Measurements from ENCODE around the gene SPACA4. TPM values are rescaled to one million over a fixed set of nuclear protein-coding genes. Genes with fewer than 3 reads are reported as not detected.
"Not testable (repeated sequence)": the region's sequence is repeated elsewhere in the genome, so short reads cannot be mapped to it uniquely, and the experiment has no call there.

SPACA4 gene
- not detected for total RNA-seq

GRCh38 chr19:48606463-48607358, at the start of gene SPACA4:
Gene SPACA4, plus strand, starts transcription at chr19:48606742. Its CDS starts 237 bp downstream, at chr19:48606979.
- Mint-ChIP-seq H3K36me3 (no peaks in the 10 kb centered on the region), H3K9me3 (no peaks in the 10 kb centered on the region), H3K27ac (peak within 1 kb of the TSS in 1 of 2 donors; percentile 36)
- ATAC-seq: no peak
- DNase-seq (ENCODE audit: low spot score in 2 of 2): no peak

GRCh38 chr19:48556825-48557224, 49.7 kb upstream of the SPACA4 start:
- no peak for DNase-seq (ENCODE audit: low spot score in 2 of 2)
- Mint-ChIP-seq H3K9me3 (no peaks in the 10 kb centered on the region), H3K36me3 (no peaks in the 10 kb centered on the region), H3K27ac (no peak overlapping the region)
- ATAC-seq: no peak

GRCh38 chr19:48558018-48558684, 48.4 kb upstream of the SPACA4 start:
- Mint-ChIP-seq H3K9me3 (no peaks in the 10 kb centered on the region), H3K27ac (no peak overlapping the region), H3K36me3 (no peaks in the 10 kb centered on the region)
- DNase-seq (ENCODE audit: low spot score in 2 of 2) (no peak), ATAC-seq (peak in 1 of 2 donors; percentile 16)

GRCh38 chr19:48560095-48560530, 46.4 kb upstream of the SPACA4 start:
- H3K9me3 Mint-ChIP-seq: no peaks in the 10 kb centered on the region
- DNase-seq (ENCODE audit: low spot score in 2 of 2): no peak
- no peaks in the 10 kb centered on the region for H3K36me3 Mint-ChIP-seq
- H3K27ac Mint-ChIP-seq: no peak overlapping the region
- ATAC-seq: no peak

DNA sequence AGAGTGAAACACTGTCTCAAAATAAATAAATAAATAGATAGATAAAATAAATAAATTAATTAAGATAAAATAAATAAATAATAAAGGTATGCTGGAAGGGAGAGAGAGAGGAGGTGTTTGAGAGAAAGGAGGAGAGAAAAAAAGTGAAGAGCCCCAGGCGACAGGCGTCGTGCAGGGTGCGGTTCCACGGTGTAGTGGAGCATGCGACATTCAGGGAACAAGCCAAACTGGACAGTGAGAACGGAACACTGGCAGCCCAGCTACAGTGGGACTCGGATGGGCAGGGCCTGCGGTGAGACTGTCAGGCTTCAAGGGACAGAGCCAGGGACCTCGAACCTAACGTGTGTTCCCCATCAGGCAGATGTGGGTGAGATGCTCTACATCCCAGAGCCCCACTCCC, 45.1 kb upstream of the SPACA4 start:
- no peak for ATAC-seq
- H3K27ac Mint-ChIP-seq: no peak overlapping the region
- no peaks in the 10 kb centered on the region for H3K9me3 Mint-ChIP-seq
- no peaks in the 10 kb centered on the region for H3K36me3 Mint-ChIP-seq
- DNase-seq (ENCODE audit: low spot score in 2 of 2): no peak

GRCh38 chr19:48565090-48565489, 41.5 kb upstream of the SPACA4 start:
- ATAC-seq (no peak), DNase-seq (ENCODE audit: low spot score in 2 of 2) (no peak)
- Mint-ChIP-seq H3K36me3 (no peaks in the 10 kb centered on the region), H3K9me3 (no peaks in the 10 kb centered on the region), H3K27ac (peak overlapping the region in 1 of 2 donors; percentile 44)

DNA sequence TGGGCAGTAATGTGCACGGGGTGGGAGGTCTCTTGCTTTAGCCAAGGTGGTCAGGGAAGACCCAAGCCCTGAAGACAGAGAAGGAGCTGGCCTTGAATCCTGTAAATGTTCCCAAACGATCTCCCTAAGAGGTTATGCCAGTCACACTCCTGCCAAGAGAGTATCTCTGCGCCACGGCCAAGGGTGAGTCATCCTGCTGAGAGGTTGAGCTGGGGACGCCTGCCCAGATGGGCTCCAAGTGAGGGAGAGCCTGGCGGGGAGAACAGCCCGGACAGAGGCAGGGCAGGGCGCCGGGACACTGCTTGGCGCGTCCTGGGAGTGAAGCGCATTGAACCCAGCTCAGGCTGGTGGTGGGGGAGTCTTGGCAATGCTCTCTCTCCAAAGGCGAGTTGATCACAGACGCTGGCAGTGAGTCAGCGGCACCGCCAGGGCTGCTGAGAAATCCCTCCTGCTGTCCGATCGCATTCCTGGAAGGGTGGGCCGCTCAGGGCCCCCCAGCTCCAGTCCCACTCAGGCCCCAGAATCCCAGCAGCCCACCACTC, 38.1 kb upstream of the SPACA4 start:
- H3K36me3 Mint-ChIP-seq: no peaks in the 10 kb centered on the region
- no peaks in the 10 kb centered on the region for H3K9me3 Mint-ChIP-seq
- ATAC-seq: no peak
- H3K27ac Mint-ChIP-seq: no peak overlapping the region
- no peak for DNase-seq (ENCODE audit: low spot score in 2 of 2)

DNA sequence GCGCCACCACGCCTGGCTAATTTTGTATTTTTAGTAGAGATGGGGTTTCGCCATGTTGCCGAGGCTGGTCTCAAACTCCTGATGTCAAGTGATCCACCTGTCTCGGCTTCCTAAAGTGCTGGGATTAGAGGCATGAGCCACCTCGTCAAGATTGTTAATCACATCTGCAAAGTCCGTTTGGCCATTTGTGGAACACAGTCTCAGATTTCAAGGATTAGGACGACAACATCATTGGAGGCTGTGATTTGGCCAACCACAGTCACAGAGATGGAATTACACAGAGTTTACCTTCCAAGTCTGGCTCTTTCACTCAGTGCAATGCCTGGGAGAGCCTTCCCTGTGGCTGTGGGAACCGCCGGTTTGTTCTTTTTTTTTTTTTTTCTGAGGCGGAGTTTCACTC, 36.7 kb upstream of the SPACA4 start:
- H3K9me3 Mint-ChIP-seq: no peaks in the 10 kb centered on the region
- ATAC-seq (no peak), DNase-seq (ENCODE audit: low spot score in 2 of 2) (no peak)
- H3K27ac Mint-ChIP-seq: no peak overlapping the region
- no peaks in the 10 kb centered on the region for H3K36me3 Mint-ChIP-seq

DNA sequence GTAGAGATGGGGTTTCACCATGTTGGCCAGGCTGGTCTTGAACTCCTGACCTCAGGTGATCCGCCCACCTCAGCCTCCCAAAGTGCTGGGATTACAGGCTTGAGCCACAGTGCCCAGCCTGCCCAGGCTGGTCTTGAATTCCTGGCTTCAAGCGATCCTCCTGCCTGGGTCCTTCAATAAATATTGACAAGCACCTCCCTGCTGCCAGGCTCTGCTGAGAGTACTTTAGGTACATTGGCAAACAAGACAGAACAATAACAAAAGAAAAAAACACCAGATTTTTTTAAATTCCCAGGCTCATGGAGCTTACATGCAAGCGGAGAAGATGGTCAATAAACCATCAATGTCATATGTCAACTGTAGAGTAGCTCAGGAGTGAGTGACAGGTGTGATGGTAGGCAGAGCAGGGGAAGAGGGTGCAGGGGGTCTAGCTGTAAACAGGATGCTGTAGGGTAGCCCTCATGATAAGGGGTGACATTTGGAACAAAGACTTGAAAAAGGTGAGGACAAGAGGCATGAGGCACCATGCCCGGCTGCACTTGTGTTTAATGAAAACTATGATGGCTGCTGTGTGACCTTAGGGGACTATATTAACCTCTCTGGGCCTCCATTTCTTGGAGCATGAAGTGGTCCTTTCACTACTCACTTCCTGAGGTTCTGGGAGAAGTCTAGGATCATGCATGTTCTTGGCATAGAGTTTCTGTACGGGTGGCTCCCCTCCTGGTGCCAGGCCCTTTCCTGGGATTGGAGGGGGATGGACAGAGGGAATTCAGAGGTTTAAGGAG, 35.0 kb upstream of the SPACA4 start:
- no peak for ATAC-seq
- no peak for DNase-seq (ENCODE audit: low spot score in 2 of 2)
- H3K9me3 Mint-ChIP-seq: no peaks in the 10 kb centered on the region
- no peaks in the 10 kb centered on the region for H3K36me3 Mint-ChIP-seq
- peak overlapping the region in 1 of 2 donors; percentile 11 for H3K27ac Mint-ChIP-seq

- no peaks in the 10 kb centered on the region for H3K36me3 Mint-ChIP-seq
- H3K27ac Mint-ChIP-seq: no peak overlapping the region
- DNase-seq (ENCODE audit: low spot score in 2 of 2): no peak
- ATAC-seq: no peak
- H3K9me3 Mint-ChIP-seq: no peaks in the 10 kb centered on the region
Observed at GRCh38 chr19:48573163-48573505, 33.4 kb upstream of the SPACA4 start.

GRCh38 chr19:48575931-48576622, 30.5 kb upstream of the SPACA4 start:
- H3K36me3 Mint-ChIP-seq: no peaks in the 10 kb centered on the region
- H3K27ac Mint-ChIP-seq: peak overlapping the region in 1 of 2 donors; percentile 72
- ATAC-seq (no peak), DNase-seq (ENCODE audit: low spot score in 2 of 2) (no peak)
- no peaks in the 10 kb centered on the region for H3K9me3 Mint-ChIP-seq

DNA sequence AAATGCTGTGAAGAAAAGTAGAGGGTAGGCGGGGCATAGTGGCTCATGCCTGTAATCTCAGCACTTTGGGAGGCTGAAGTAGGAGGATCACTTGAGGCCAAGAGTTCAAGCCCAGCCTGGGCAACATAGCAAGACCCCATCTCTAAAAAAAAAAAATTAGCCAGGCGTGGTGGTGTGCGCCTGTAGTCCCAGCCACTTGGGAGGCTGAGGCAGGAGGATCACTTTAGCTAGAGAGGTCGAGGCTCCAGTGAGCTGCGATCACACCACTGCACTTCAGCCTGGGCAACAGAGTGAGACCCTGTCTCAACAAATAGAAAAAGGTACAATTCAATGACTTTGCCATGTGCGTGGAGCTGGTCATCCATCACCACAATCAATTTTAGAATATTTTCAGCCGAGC, 28.6 kb upstream of the SPACA4 start:
- not testable (repeated sequence) for H3K36me3 Mint-ChIP-seq; H3K9me3 Mint-ChIP-seq; DNase-seq (ENCODE audit: low spot score in 2 of 2); ATAC-seq; H3K27ac Mint-ChIP-seq

DNA sequence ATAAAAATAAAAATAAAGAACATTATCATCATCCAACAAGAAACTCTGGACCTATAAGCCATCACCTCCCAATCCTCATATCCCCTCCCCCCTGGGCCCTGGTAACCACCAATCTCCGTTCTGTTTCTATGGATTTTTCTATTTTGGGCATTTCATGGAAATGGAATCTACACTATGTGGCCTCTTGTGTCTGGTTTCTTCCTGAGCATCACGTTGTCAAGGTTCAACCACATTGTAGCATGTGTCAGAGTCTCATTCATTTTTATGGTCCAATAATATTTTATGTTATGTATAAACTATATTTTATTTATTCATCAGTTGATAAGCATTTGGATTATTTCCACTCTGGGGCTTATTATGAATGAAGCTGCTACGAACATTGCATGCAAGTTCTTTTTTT, 27.7 kb upstream of the SPACA4 start:
- Mint-ChIP-seq H3K27ac (no peak overlapping the region), H3K36me3 (no peaks in the 10 kb centered on the region), H3K9me3 (no peaks in the 10 kb centered on the region)
- ATAC-seq: no peak
- DNase-seq (ENCODE audit: low spot score in 2 of 2): no peak

DNA sequence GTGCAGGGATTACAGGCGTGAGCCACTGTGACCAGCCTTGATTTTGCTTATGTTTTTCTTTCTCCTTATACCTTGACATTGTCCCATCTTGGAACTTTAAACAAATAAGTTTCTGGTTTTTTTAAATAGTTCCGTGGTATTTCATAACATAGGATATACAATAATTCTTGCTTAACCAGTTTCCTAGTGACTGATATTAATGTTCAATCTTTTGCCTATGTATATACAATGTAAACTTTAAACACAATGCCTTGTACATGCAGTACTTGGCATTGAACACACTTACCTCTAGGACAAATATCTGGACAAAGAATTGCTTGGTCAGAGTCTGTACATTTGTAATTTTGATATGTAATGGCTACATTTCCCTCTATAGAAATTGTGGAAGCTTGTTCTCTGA, 24.4 kb upstream of the SPACA4 start:
- no peak for DNase-seq (ENCODE audit: low spot score in 2 of 2)
- H3K36me3 Mint-ChIP-seq: no peaks in the 10 kb centered on the region
- no peak for ATAC-seq
- H3K9me3 Mint-ChIP-seq: no peaks in the 10 kb centered on the region
- H3K27ac Mint-ChIP-seq: no peak overlapping the region

- no peak for ATAC-seq
- H3K36me3 Mint-ChIP-seq: no peaks in the 10 kb centered on the region
- H3K27ac Mint-ChIP-seq: no peak overlapping the region
- H3K9me3 Mint-ChIP-seq: no peaks in the 10 kb centered on the region
- no peak for DNase-seq (ENCODE audit: low spot score in 2 of 2)
Observed at GRCh38 chr19:48587387-48587786, 19.2 kb upstream of the SPACA4 start.

- Mint-ChIP-seq H3K27ac (peak overlapping the region in 1 of 2 donors; percentile 25), H3K9me3 (no peaks in the 10 kb centered on the region), H3K36me3 (no peaks in the 10 kb centered on the region)
- ATAC-seq: peak; percentile 88 to 90
- peak; percentile 90 to 94 for DNase-seq (ENCODE audit: low spot score in 2 of 2)
Observed at GRCh38 chr19:48588670-48589401, 17.7 kb upstream of the SPACA4 start.
